CD4-positive, alpha-beta T cell treated with Interleukin-21 for 1 hour (primary cell): ENCODE measurements around the gene CACNA1G.

ENCODE experiments used
- DNase-seq: peaks from one replicate; pipeline ENCODE4 v3.0.0-alpha.2; 2020

The CACNA1G gene

DNA sequence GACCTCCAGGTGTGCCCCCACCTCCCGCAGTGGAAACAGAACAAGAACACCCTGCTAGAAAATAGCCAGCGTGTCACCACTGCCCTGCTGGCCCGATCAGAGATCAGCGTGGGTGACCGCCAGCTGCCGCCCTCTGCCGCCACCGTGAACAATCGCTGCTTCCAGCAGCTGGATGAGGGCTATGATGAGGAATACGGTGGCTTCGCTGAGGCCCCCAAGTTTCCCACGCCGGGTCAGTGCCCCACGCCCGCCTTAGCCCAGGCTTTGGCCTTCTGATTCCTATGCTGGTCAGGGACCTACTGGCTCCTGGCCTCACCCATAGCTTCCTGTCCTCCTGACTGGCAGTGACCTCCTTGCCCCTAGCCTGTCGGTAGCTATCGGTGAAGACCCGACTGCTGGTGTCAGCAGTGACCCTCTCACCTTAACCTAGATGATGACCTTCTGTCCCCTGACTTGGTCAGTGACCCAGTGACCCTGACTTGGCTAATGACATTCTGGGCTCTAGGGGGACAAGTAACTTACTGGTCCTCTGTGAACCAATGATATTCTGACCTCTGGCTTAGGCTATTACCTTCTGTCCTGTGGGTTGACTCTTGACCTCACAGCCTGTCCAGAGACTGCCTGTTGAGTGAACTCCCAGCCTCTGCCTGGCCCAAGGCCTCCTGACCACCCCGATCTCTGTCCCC, 11.1 kb upstream of the CACNA1G start:
- DNase-seq, result no peak

- no peak for DNase-seq
Measured at GRCh38 chr17:50549969-50550368, 10.5 kb upstream of the CACNA1G start.

- DNase-seq, result no peak
Measured at GRCh38 chr17:50550661-50551432, 9.7 kb upstream of the CACNA1G start.

- DNase-seq, result no peak
Measured at GRCh38 chr17:50551433-50551815, 9.1 kb upstream of the CACNA1G start.

DNA sequence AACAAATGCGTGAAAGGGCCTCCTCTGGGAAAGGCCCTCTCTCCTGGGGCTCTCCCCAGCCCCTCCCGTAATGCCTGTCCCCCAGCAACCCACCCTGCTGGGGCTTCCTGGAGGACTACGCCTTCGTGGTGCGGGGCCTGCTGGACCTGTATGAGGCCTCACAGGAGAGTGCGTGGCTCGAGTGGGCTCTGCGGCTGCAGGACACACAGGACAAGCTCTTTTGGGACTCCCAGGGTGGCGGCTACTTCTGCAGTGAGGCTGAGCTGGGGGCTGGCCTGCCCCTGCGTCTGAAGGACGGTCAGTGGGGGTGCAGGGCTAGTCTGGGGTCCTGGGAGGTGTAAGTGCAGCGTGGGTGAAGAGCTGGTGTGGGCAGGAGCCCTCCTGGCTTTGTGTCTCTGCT, 8.6 kb upstream of the CACNA1G start:
- no peak for DNase-seq

- DNase-seq, result no peak
Measured at GRCh38 chr17:50554201-50554600, 6.3 kb upstream of the CACNA1G start.

DNA sequence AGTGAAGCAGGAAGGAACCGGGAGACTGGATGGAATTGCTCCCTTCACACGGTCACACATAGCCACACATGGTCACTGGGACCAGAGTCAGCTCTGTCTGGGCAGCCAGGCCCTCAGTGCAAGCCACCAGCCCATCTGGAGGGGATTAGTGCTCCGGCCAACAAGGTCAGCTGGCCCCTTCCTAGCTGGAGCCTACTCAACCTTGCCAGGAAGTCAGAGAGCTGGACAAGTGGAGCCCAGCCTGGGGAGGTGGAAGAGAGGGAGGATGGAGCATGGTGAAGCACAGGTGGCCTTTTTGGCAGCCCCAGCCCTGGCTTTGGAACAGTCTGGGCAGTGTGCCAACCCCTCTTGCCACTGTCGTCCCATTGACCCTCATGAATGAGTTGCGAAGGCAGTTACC, 3.7 kb upstream of the CACNA1G start:
- DNase-seq, result no peak

GRCh38 chr17:50557630-50558029, 2.9 kb upstream of the CACNA1G start:
- DNase-seq, result no peak

DNA sequence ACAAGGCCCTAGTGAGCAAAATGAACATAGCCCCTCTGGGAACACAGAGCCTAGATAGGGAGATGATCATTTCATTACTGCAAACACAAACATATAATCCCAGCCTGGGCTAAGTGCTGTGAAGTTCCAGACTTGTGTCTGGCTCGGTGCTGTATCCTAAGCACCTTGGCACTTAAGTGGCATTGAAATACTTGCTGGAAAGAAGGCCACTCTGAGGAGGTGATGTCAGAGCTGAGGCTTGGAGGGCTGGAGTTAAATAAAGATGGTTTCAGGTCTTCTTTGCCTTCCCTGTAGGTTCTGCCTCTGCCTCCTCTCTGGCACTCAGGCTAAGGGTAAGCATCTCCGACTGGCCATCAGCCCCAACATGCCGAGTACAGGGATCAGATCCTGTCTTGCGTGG, 2.4 kb upstream of the CACNA1G start:
- no peak for DNase-seq

GRCh38 chr17:50558581-50558940, 2.0 kb upstream of the CACNA1G start:
- no peak for DNase-seq

DNA sequence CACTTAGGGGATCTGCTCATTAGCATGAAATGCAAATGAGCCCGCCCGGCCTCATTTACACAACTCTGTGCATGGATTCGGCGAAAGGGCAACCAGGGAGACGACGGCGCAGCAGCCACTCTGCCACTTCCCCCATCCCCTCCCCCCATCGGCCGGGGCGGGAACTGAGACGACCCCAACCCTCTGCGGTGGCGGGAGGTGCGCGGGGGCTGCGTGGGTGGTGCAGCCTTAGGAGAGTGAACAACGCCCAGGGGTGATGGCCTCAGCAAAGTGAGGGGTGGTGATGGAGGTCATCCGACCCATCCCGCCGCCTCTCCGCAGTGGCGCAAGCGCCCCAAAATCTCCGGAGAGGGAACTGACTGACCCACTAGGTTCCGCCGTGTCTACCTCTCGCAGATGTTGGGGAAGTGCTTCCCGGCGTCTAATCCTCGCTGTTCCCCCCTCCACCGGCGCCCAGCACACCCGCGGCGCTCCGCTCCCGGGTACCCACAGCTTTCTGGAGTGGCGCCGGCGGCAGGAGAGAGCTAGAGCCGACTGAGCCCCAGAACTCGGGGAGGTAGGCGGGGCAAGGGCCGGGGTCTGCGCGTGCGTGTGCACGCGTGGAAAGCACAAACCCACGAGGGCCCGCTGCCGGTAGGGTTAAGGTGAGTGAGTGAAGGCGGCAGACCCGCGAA, 1.4 kb upstream of the CACNA1G start:
- DNase-seq, result no peak

DNA sequence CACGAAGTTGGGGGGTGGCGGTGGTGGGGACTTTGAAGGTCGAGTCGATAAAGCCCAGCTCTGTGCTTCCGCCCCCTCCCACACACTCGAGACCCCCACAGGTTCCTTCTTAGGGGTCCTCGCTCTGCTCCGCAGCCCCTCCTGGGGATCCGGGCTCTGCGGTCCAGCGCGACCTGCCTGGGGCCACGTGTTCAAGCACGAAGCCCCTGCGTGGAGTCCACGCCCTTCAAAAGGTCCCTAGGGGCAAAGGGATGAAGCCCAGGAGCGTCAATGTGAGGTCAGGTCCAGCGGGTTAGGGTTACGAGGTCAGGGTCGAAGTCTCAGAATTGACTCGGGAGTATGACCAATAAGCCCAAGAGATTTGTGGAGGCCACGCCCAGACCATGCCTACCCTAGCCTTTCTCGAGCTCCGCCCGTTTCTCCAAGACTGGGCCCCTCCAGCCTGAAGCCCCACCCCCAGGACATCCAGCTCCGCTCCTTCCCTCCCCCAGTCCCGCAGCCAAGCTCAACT, 786 bp upstream of the CACNA1G start:
- peak; percentile 28 for DNase-seq

- DNase-seq, result no peak
Measured at GRCh38 chr17:50560931-50561745, 623 bp downstream of the CACNA1G start.

DNA sequence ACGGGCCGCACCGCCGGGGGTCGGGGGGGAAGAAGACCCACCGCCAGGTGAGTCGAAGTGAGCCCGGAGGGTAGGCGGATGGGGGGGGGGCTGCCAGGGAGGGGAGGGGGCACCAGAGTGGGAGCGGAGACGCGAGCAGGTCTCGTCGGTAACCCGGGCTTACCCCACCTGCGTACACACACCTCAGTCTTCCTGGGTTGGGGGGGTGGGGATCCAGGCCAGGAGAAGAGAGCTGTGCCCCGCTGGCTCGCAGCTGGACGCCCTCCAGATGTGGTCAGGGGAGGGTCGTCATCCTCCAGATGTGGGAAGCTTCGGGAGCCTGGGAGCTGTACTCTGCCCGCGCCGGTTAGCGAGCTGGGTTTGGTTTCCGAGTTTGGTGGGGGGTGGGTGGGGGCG, 1.2 kb downstream of the CACNA1G start:
- no peak for DNase-seq

GRCh38 chr17:50562242-50563091, 2.0 kb downstream of the CACNA1G start:
- DNase-seq, result no peak

DNA sequence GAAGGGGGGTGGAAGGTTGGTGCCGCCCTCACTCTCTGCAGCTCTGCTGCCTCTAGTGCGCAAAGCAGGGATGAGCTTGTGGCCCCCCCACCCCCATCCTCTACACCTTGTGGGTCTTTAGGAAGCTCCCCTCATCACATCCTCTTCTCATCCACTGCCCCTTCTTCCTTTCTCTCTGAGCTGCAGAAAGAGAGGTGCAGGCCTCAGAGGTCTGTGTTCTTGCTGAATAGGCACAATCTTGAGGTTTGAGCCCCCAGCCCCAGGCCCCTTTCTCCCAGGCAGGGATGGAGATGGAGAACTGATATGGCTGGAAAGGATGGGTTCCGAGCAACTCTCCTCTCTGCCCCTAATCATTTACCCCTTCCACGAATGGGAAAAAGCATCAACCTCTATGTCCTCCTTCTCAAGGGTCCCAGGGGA, 2.6 kb downstream of the CACNA1G start:
- no peak for DNase-seq

- no peak for DNase-seq
Measured at GRCh38 chr17:50564916-50565315, 4.4 kb downstream of the CACNA1G start.

- DNase-seq, result peak; percentile 35
Measured at GRCh38 chr17:50565402-50566350, 5.2 kb downstream of the CACNA1G start.

DNA sequence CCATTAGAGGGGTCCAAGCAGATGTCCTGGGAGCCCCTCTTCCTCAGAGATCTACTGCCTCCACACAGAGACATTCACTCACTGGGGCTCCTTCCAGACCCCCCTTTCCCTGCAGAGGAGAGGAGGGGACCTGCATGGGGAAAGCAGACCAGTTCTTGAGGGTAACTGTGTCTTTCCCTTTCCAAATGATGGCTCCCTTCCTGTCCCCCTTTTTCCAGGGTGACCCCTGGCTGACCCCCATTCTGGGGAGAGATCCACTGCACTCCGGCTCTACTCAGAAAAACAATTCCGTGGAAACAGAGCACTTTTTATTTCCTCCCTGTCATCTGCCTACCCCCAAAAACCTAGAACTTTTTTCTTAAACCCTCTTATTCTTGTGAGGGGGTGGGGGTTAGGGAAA, 6.4 kb downstream of the CACNA1G start:
- no peak for DNase-seq

- no peak for DNase-seq
Measured at GRCh38 chr17:50568659-50569058, 8.1 kb downstream of the CACNA1G start.

- DNase-seq, result no peak
Measured at GRCh38 chr17:50569592-50569991, 9.1 kb downstream of the CACNA1G start.
